ENCODE data around the gene NME7.

Gene NME7

GRCh38 chr1:169360415-169360814 lies 7.2 kb downstream of the NME7 start:
- ChIA-PET CTCF (interaction anchor here (0.6 to 3.5 kb wide), 4 partner anchors 12 to 722 kb away, joined by 3 to 21 read pairs (median 4); partner anchors contain the start of gene KIFAP3), POLR2A (no interaction called here)
- no peak overlapping the region for H3K27ac ChIP-seq (ENCODE audit: extremely low read depth, low read depth, low read length)

GRCh38 chr1:169348383-169349036 lies 19.1 kb downstream of the NME7 start:
- no peak overlapping the region for H3K27ac ChIP-seq (ENCODE audit: extremely low read depth, low read depth, low read length)
- ChIA-PET CTCF (interaction anchor here (0.6 to 6.6 kb wide), 42 partner anchors 10 to 1861 kb away, joined by 3 to 72 read pairs (median 3); partner anchors contain the start of gene NME7), POLR2A (interaction anchor here (0.6 to 1.1 kb wide), 3 partner anchors 369 to 745 kb away, joined by 3 to 5 read pairs (median 4); no protein-coding TSS in a partner anchor)
- no peak overlapping the region for H3K4me3 ChIP-seq (ENCODE audit: low read depth, low read length)
- H3K9me3 ChIP-seq (ENCODE audit: control insufficient read depth, insufficient read depth, low read depth, low read length), result no peaks in the 10 kb centered on the region
- no peaks in the 10 kb centered on the region for H3K4me1 ChIP-seq (ENCODE audit: control insufficient read depth, insufficient read depth, low read length)
- no peaks in the 10 kb centered on the region for H3K36me3 ChIP-seq (ENCODE audit: control insufficient read depth in 2 of 2, insufficient read depth in 1 of 2, low read length in 2 of 2)
- TF ChIP-seq ZNF654 (tag by site-specific recombination; IDR thresholded peaks at IDR 0.05; ENCODE audit: low read depth) (peak; percentile 88), ZNF518A (tag by site-specific recombination; conservative IDR thresholded peaks at IDR 0.05; ENCODE audit: low read depth) (no peak), ZNF335 (tag by site-specific recombination; conservative IDR thresholded peaks at IDR 0.05) (no peak), ZNF2 (tag by site-specific recombination; IDR thresholded peaks at IDR 0.05) (0 out of 2 replicates have a peak, but pooled peaks have one; percentile 37), ZNF660 (tag by site-specific recombination; IDR thresholded peaks at IDR 0.05) (peak; percentile 34; the same call in 1 of the 2 replicates)

More at GRCh38 chr1:169360415-169360814, 7.2 kb downstream of the NME7 start:
- TF ChIP-seq ZNF529 (tag by site-specific recombination; IDR thresholded peaks at IDR 0.05; ENCODE audit: insufficient replicate concordance) (no peak), GLIS2 (tag by site-specific recombination; IDR thresholded peaks at IDR 0.05) (no peak), ZNF692 (tag by site-specific recombination; IDR thresholded peaks at IDR 0.05) (no peak), HOXA7 (CRISPR knock-in tag; IDR thresholded peaks at IDR 0.05; ENCODE audit: borderline replicate concordance) (no peak), TSHZ1 (tag by site-specific recombination; IDR thresholded peaks at IDR 0.05; ENCODE audit: borderline replicate concordance) (no peak), ZNF416 (tag by site-specific recombination; IDR thresholded peaks at IDR 0.05) (no peak), ZBTB44 (tag by site-specific recombination; IDR thresholded peaks at IDR 0.05) (no peak), ZNF175 (tag by site-specific recombination; IDR thresholded peaks at IDR 0.05) (no peak), ZNF335 (tag by site-specific recombination; conservative IDR thresholded peaks at IDR 0.05) (no peak), YY2 (tag by site-specific recombination; IDR thresholded peaks at IDR 0.05) (no peak), ZNF707 (tag by site-specific recombination; IDR thresholded peaks at IDR 0.05) (no peak), SETDB1 (IDR thresholded peaks at IDR 0.05; ENCODE audit: insufficient read length, low read length) (no peak), ZFP69B (tag by site-specific recombination; IDR thresholded peaks at IDR 0.05) (no peak)
- H3K9me3 ChIP-seq (ENCODE audit: control insufficient read depth, insufficient read depth, low read depth, low read length), result no peaks in the 10 kb centered on the region
- H3K4me1 ChIP-seq (ENCODE audit: control insufficient read depth, insufficient read depth, low read length), result no peaks in the 10 kb centered on the region
- no peak overlapping the region for H3K4me3 ChIP-seq (ENCODE audit: low read depth, low read length)
- peaks cover 0 to 4% of the 10 kb centered on the region in 2 experiments; a peak in 1 of 3 replicates for H3K36me3 ChIP-seq (ENCODE audit: control insufficient read depth in 2 of 2, insufficient read depth in 1 of 2, low read length in 2 of 2)

Data from HEK293 (cell line).